CD4-positive, alpha-beta T cell treated with Interleukin-2 at 100 ng/mL for 4 hours (primary cell): Measurements from ENCODE around the gene TRRAP.
"Not testable (repeated sequence)": the region's sequence is repeated elsewhere in the genome, so short reads cannot be mapped to it uniquely, and the experiment has no call there.

Experiments used
- DNase-seq: peaks from one replicate; pipeline ENCODE4 v3.0.0-alpha.2; 2020; ENCODE audit warnings: low spot score

The TRRAP gene

GRCh38 chr7:98866765-98867164 is 11.6 kb upstream of the TRRAP start:
- DNase-seq = no peak

GRCh38 chr7:98868450-98868849 is 9.9 kb upstream of the TRRAP start:
- no peak for DNase-seq

- DNase-seq = no peak
These were observed 9.2 kb upstream of the TRRAP start for GRCh38 chr7:98869027-98869596.

DNA sequence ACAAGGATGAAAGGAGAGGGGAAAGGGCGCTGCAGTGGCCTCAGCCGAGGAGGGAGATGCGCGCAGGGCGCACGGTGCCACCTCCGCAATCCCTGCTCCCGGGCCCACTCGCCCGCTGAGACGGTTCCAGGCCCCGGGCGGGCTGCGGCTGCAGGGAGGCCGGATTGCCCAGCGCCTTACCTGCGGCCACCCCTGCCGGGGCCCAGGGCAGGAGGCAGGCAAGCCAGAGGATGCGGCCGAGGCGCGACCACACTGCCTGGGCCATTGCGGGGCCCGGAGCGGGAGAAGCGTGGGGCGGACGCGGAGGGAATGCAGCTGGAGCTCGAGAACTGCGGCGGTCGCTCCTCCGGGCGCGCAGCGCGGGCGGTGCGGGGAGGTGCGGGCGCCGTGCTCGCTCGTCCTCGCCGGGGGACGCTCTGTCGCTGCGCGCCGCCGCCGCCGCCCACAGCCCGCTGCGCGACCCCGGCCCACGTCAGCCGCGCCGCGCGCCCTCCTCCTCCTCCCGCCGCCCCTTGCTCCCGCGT is 8.7 kb upstream of the TRRAP start, which contains the start of gene TMEM130:
TSS of gene TMEM130 (minus strand) at position 418 of the 524 bp plus-strand sequence. CDS start at position 265, 153 bp downstream.
- DNase-seq = no peak

GRCh38 chr7:98870121-98870651 is 8.1 kb upstream of the TRRAP start:
- DNase-seq = peak; percentile 61

GRCh38 chr7:98870807-98871491 is 7.4 kb upstream of the TRRAP start:
- DNase-seq = no peak

- DNase-seq = peak; percentile 15
These were observed 5.9 kb upstream of the TRRAP start for GRCh38 chr7:98872328-98872924.

DNA sequence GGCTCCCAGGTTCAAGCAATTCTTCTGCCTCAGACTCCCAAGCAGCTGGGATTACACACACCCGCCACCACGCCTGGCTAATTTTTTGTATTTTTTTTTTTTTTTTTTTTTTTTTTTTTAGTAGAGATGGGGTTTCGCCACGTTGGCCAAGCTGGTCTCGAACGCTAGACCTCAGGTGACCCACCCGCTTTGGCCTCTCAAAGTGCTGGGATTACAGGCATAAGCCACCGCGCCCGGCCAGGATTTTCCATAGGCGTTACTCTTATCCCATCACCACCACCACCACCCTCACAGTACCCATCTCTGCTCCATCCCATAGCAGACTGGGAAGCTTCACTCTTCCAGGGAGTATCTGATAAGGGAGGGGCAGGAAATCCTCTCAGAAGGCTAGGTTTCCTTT is 4.7 kb upstream of the TRRAP start:
- DNase-seq = not testable (repeated sequence)

DNA sequence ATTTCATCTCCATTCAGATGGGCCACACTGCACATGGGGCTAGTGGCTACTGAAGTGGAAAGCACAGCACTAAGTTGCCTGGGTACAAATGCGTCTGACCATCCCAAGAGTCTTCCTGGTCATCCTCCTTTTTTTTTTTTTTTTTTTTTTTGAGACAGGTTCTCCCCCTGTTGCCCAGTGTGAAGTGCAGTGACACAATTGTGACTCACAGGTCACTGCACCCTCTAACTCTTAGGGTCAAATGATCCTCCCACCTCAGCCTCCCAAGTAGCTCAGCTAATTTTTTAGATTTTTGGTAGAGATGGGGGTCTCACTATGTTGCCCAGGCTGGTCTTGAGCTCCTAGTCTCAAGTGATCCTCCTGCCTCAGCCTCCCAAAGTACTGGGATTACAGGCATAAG is 3.4 kb upstream of the TRRAP start:
- DNase-seq = no peak

DNA sequence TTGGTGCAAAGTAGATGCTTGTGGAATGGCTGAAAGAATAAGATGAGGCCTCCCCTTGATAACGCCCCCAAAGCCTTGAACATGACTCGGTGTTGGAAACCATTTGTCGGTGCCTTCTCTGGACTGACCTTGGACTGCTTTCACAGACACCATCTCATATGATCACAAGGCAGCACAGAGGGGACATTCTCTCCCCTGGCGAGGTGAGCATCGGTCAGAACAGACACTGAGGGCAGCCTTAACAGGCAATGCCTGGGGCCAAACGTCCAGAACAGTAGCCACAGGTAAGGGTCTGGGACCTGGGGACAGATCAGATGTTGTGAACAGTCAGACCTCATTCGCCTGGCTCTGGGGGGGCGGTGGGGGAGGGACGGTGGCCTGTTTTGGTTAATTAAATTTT is 2.8 kb upstream of the TRRAP start:
- no peak for DNase-seq

DNA sequence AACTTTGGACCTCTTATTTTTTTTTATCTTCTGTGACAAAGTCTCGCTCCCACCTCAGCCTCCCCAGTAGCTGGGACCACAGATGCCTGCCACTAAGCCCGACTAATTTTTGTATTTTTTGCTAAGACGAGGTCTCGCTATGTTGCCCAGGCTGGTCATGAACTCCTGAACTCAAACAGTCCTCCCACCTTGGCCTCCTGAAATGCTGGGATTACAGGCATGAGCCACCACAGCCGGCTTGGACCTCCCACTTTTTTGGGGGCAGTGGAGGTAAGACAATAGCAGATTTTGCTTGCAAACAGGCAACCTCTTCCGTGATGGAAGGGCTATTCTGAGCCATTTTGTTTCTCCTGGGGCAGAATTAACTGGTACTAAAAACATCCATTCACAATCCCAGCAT is 1.2 kb upstream of the TRRAP start:
- DNase-seq = no peak

DNA sequence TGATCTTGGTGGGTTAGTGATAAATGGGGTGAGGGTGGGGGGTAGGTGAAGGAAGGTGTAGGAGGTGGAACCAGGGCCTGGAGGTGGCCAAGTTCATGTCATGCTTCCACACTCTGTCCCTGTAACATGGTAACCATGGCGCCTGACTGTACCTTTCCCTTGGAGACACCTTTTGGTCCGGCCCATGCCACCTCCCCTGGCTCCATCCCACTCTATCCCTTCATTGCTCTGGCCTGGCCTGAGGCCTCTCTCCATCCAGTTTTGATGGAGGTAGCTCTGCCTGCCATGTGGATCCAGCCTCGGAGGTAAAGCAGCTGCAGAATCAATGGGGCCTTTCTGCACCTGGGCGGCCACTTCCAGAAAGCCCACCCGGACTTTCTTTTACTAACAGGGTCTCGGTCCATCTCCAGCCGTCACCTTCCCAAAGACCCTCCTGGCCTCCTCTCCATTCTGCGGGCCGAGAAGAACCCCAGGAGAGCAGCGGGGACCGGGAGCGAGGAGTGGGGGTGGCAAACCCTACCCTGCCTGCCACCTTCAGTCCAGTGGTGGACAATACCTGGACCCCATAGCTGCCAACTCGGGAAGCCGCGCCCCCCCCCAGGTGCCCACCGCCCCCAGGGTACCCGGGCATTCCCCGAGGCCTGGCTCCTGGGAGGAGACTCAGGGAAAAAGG is 504 bp upstream of the TRRAP start:
- no peak for DNase-seq

- DNase-seq = peak; percentile 79
These were observed 1.1 kb downstream of the TRRAP start for GRCh38 chr7:98879198-98879978.

DNA sequence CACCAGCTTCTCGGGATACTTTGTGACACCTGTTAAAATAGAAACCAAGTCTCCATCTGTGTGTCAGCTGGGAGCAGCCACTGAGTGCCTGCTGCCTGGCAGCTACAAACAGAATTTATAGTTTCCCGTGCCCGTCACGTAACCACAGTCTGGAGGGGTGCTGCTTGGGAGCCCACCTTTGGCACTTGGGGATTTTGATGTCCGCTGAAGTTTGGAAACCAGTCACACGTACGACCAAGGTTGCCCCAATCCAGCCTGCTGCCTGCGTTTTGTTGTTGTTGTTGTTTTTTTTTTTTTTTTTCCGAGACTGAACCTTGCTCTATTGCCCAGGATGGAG is 1.6 kb downstream of the TRRAP start:
- no peak for DNase-seq

GRCh38 chr7:98880485-98880884 is 2.2 kb downstream of the TRRAP start:
- DNase-seq = no peak

DNA sequence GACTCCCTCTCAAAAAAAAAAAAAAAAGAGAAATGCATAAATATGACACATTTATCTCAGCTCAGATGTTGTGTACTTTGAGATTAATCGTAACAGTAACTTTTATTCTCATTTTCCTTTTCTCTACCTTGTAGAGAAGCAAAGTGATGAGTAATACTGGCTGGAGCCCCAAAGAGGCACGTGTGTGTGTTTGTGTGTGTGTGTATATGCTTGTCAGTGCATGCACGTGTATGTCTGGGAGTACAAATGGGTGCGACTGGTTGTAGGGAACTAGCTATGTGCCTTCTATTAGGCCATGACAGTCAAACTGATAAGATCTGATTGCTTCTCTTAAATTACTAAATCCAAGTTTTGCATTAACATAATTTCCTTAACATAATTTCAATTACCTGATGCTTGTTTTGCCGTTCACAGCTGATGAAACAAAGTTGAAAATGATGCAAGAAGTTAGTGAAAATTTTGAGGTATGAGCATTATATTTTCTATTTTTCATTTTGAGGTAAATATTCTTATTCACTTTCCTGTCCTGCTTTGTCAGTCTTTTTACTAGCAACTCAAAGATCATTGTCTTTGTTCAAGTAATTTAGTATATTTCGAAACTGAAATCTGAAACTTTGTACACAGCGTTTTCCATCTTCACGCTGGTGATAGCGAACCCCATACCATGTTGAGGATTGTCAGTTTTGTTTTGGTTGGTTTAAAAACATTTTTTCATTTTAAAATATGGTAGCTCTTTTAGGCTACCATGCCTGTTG is 3.4 kb downstream of the TRRAP start:
- DNase-seq = no peak

- DNase-seq = no peak
These were observed 6.1 kb downstream of the TRRAP start for GRCh38 chr7:98884416-98884815.

- DNase-seq = no peak
These were observed 8.7 kb downstream of the TRRAP start for GRCh38 chr7:98887038-98887437.

- no peak for DNase-seq
These were observed 14.3 kb downstream of the TRRAP start for GRCh38 chr7:98892609-98893008.

DNA sequence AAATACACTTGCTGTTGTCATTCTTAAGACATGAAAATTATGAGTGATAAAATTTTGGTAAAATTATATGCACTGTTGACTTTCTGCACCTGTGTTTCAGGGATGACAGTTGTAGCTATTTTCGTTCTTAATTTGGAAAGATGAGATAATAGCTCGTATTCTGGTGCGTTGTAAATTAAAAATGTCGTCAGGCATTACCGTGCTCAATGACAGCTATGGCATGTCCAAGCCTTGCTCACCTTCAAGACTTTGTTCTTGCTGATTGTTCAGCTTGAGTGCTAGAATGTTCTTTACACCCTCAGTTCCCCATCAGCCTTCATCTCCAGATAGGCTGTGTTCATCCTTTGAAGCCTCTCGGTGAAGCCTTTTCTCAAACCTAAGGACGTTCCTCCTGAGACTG is 21.5 kb downstream of the TRRAP start:
- no peak for DNase-seq

DNA sequence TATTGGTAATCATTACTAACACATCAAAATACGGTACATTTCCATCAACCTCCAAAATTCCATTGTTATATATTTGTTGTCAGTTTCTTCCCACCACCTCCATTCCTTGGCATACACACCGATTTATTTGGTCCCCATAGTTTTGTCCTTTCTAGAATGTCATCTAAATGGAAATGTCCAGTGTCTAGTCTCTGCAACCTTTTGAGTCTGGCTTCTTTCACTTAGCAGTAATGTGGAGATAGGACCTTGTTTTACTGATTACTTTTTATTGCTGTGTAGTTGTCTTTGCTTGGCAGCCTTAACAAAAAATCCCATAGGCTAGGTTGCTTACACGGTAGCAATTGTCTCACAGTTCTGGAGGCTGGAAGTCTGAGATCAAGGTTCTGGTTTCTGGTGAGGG is 22.5 kb downstream of the TRRAP start:
- no peak for DNase-seq
